B cell (primary cell): ENCODE measurements around the gene HPRT1.

Experiments used
- EZH2 ChIP-seq: IDR thresholded peaks from 2 replicates; pipeline ENCODE4 v1.6.1; 2012; ENCODE audit warnings: borderline replicate concordance, low read depth, mild to moderate bottlenecking, moderate library complexity, low read length; ENCODE audit not compliant: insufficient read depth, poor library complexity, severe bottlenecking
- TF ChIP-seq, protein P1 (sequence below): fragments of 200-600 bp; IDR thresholded peaks from one replicate; pipeline ENCODE4 v1.8.0; 2022; ENCODE audit warnings: antibody characterized with exemption, mild to moderate bottlenecking

DNA sequence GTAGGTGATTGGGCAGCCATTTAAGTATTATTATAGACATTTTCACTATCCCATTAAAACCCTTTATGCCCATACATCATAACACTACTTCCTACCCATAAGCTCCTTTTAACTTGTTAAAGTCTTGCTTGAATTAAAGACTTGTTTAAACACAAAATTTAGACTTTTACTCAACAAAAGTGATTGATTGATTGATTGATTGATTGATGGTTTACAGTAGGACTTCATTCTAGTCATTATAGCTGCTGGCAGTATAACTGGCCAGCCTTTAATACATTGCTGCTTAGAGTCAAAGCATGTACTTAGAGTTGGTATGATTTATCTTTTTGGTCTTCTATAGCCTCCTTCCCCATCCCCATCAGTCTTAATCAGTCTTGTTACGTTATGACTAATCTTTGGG lies 16.3 kb downstream of the HPRT1 start:
- TF ChIP-seq, protein P1, sequence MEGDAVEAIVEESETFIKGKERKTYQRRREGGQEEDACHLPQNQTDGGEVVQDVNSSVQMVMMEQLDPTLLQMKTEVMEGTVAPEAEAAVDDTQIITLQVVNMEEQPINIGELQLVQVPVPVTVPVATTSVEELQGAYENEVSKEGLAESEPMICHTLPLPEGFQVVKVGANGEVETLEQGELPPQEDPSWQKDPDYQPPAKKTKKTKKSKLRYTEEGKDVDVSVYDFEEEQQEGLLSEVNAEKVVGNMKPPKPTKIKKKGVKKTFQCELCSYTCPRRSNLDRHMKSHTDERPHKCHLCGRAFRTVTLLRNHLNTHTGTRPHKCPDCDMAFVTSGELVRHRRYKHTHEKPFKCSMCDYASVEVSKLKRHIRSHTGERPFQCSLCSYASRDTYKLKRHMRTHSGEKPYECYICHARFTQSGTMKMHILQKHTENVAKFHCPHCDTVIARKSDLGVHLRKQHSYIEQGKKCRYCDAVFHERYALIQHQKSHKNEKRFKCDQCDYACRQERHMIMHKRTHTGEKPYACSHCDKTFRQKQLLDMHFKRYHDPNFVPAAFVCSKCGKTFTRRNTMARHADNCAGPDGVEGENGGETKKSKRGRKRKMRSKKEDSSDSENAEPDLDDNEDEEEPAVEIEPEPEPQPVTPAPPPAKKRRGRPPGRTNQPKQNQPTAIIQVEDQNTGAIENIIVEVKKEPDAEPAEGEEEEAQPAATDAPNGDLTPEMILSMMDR: no peak
- TF ChIP-seq EZH2: no peak
